Hepatocyte (in vitro differentiated cells): ENCODE data around the gene CCIN.

Experiments
- CTCF ChIP-seq: fragments of 200-600 bp; sonication (generic); IDR thresholded peaks from 2 replicates; pipeline ENCODE4 v1.5.1; 2016; ENCODE audit warnings: antibody characterized with exemption, mild to moderate bottlenecking; ENCODE audit not compliant: poor library complexity
- EZH2 ChIP-seq: fragments of 200-600 bp; sonication (generic); IDR thresholded peaks from 2 replicates; pipeline ENCODE4 v1.6.1; 2016; ENCODE audit warnings: antibody characterized with exemption, mild to moderate bottlenecking, borderline replicate concordance
- EZH2phosphoT487 ChIP-seq: fragments of 200-600 bp; sonication (generic); IDR thresholded peaks from one replicate; pipeline ENCODE4 v1.6.1; 2018; ENCODE audit warnings: antibody characterized with exemption, mild to moderate bottlenecking, low read depth, moderate library complexity; ENCODE audit not compliant: unreplicated experiment, severe bottlenecking

DNA sequence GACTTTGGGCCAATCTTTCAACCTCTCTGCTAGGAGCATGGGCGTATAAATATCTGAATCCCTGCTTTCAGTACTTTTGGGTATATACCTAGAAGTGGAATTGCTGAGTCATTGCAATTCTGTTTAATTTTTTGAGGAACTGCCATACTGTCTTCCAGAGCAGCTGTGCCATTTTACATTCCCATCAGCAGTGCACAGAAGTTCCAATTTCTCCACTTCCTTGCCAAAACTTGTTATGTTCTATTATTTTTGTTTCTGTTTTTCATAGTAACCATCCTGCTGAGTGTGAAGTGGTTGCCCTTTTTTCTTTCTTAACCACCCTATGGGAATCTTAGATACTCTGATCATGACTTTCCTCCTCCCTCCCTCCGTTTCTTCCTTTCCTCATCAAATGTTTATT is 11.1 kb upstream of the CCIN start:
- no peak for TF ChIP-seq CTCF
- no peak for TF ChIP-seq EZH2
- no peak for TF ChIP-seq EZH2phosphoT487
